Activated CD8-positive, alpha-beta memory T cell treated with anti-CD3 and anti-CD28 coated beads for 48 hours (primary cell): ENCODE measurements around the gene MANSC1.
"Not testable (repeated sequence)": the region's sequence is repeated elsewhere in the genome, so short reads cannot be mapped to it uniquely, and the experiment has no call there.

Experiments used
- DNase-seq, 3 experiments: peaks; one replicate each; pipeline ENCODE4 v3.0.0-alpha.2; 2020; ENCODE audit warnings: low read depth in 2 of 3, low spot score in 2 of 3

MANSC1 gene

DNA sequence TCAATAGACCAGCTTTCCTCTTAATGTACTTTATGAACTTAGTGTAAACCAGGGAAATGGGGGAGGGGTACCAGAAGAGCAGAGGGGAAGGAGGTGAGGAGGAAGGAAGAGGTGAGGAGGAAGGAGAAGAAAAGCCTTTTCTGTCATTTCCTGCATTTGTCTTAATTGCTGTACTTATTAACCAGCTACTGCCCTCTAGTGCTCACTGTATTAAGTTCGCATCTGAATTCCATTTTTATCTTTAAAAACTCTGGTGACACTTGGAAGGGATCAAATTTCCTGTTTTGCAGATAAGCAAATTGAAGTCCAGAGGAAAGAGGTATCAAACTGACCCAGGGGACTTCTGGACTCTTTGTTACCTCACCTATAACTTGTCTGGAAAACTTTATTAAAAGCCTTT lies 22.2 kb downstream of the MANSC1 start:
- no peak for DNase-seq

GRCh38 chr12:12326262-12326661 lies 23.8 kb downstream of the MANSC1 start:
- DNase-seq: no peak

DNA sequence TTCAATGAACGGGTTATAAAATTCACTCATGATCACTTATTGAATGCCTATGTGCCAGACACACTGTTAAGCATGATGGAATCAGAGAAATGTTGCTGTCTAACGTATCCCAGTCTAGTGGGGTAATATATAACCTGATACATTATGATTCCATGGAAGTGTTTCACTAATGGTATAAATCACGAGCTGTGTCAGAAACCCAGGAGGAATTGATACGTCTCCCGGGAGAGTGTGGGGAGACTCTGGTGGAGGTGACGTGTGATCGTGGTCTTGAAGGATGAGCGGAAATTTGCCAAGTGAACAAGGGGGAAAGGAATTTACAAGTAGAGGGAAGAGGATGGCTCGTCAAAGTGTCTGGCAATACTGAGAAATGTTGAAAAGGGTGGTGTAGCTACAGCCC lies 26.5 kb downstream of the MANSC1 start:
- no peak for DNase-seq

GRCh38 chr12:12323118-12323517 lies 26.9 kb downstream of the MANSC1 start:
- no peak for DNase-seq

GRCh38 chr12:12319451-12320183 lies 30.4 kb downstream of the MANSC1 start:
- no peak for DNase-seq

- no peak for DNase-seq
Measured at GRCh38 chr12:12315838-12316237, 34.2 kb downstream of the MANSC1 start.

DNA sequence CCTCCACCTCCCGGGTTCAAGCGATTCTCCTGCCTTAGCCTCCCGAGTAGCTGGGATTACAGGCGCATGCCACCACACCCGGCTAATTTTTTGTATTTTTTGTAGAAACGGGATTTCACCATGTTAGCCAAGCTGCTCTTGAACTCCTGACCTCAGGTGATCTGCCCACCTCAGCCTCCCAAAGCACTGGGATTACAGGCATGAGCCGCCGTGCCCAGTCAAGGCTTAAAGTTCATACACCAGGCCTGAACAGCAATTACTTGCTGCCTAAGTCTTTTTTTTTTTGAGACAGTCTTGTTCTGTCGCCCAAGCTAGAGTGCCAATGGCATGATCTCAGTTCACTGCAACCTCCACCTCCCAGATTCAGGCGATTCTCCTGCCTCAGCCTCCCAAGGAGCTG lies 39.3 kb downstream of the MANSC1 start:
- not testable (repeated sequence) for DNase-seq

DNA sequence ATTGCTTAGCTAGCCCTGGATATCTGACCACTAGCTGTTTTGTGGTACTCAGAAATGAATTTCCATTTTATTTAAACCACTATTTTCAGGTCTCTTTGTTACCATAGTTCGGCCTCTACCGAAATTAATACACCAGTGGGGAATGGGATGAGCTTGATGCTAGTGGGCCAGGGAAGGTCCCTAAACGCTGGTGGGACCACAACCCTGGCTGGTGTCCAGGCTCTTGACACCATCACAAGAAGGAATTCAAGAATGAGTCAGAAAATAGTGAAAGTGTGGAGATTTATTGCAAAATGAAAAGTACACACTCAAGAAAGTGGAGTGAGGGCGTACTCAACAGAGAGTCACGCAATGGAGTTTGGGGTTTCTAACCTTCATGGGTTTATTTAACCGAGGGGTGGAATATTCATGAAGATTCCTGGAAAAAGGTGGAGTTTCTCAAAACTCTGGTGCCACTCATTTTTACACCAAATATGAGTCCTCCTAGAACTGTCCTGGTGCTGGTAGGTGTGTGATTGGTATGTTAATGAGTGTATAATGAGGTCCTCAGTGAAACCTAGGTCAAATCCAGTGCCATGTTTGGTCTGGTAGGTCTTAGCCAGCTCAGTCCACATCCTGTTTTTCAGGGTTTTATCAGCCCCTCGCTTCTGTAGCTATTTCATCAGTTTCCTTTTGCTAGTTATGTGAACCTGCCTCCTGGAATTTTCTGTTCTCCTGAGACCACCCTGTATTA lies 44.3 kb downstream of the MANSC1 start:
- no peak for DNase-seq

DNA sequence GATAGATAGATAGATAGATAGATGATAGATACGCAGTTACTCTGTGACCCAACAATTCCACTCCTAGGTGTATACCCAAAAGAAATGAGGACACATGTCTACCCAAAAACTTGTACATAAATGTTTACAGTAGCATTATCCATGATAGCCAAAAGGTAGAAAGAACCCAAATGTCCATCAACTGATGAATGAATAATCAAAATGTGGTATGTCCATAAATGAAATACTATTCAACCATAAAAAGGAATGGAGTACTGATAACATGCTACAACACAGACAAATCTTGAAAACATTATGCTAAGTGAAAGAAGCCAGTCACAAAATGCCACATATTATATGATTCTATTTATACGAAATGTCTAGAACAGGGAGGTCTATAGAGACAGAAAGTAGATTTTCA lies 47.1 kb downstream of the MANSC1 start:
- no peak for DNase-seq

GRCh38 chr12:12301122-12301521 lies 48.9 kb downstream of the MANSC1 start:
- no peak for DNase-seq

- no peak for DNase-seq
Measured at GRCh38 chr12:12297201-12297830, 52.7 kb downstream of the MANSC1 start.

GRCh38 chr12:12294215-12295005 lies 55.6 kb downstream of the MANSC1 start:
- no peak for DNase-seq

DNA sequence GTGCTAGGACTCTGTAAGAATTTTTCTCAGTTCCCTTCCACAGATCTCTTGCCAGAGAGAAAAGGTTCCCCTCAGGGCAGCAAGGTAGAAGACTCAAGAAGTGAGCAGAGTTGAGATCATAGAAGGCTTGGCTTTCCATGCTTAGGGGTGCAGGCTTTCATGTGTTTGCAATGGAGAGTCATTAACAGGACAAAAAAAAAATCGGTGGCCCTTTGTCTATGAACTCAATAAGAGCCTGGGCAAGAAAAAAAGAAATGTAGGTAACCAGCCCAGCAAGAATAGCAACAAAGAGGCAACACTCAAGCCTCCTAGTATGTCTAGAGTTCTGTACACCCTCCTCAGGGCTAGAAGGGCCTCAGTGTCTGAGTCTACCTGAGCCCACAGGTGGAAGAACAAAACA lies 59.8 kb downstream of the MANSC1 start:
- no peak for DNase-seq

- no peak for DNase-seq
Measured at GRCh38 chr12:12286441-12286840, 63.6 kb downstream of the MANSC1 start.

- DNase-seq: no peak
Measured at GRCh38 chr12:12282761-12283425, 67.1 kb downstream of the MANSC1 start.

DNA sequence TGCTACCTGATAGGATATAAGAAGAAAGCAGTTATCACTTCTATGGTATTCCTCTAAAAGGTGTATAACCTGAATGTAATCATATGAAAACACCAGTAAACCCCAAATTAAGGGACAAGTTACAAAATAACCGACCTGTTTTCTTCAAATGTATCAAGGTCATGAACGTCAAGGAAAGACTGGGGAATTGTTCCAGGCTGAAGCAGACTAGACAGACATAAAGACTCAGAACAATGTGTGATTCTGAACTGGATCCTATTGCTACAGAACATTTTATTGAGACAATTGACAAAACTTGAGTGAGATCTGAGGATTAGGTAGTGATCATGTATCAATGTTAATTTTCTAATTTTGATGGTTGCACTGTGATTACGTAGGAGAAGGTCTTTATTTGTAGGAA lies 67.8 kb downstream of the MANSC1 start:
- no peak for DNase-seq

DNA sequence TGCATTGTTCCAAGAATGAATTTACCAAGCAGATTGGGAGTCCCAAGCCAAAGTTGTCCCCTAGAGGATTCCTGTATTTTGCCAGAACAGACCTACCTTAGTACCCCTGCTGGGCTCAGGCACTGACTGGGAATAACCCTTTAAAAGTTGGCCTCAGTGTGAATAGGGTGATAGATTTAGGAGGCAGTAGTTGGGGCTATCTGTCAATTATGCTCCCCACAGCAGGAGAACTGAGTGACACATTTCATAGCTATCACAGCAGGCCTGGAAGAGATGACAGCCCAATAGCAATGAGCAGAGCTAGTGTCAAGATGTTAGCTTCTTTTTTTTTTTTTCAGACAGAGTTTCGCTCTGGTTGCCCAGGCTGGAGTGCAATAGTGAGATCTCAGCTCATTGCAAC lies 68.9 kb downstream of the MANSC1 start:
- no peak for DNase-seq

- DNase-seq: no peak
Measured at GRCh38 chr12:12278899-12279298, 71.1 kb downstream of the MANSC1 start.
